Hematopoietic multipotent progenitor cell treated with erythropoietin and hydrocortisone succinate and interleukin-3 and kit ligand, for 15 days (in vitro differentiated cells): ENCODE data around the gene MBTPS1.
A peak's percentile ranks its signal among the peaks of the same experiment; 100 is the strongest.

Experiments
- DNase-seq: peaks from one replicate; pipeline ENCODE4 v3.0.0-alpha.2; 2015; ENCODE audit warnings: low spot score

The MBTPS1 gene

DNA sequence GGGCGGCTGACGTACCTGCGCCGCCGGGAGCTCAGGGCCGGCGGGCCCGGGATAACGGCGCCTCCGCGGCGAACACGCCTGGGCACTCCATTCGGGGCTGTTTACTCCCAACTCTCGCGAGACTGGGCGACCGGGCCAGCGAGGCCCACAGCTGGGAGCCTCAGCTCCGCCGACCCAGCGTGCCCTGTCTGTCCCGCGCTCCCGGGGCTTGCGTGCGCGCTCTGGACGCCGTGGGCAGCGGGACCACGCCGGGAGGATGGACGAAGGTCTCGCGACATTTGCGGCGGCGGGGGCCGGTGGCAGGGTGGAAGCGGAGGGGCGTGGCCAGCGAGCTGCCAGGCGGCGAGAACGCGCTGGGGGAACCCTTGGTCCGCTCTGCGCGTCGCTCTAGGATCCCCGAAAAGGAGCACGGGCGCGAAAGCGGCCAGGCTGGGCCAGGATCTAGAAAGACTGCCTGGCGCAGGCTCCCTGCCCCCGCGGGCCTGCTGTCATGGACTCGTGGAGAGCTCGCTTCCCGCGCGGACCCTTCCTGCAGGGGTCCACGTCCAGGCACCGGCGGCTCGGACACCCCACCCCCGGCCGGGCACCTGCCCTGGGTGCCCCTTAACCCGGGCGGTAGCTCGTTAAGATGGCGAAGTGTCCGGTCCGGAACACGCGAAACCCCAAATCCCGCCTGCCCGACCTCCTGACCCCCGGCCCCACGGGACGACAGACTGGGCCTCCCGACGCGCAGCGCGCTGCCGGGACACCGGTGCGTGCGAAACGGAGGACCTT, at the start of gene MBTPS1:
Gene MBTPS1, minus strand, starts transcription at position 223 of the 774 bp plus-strand sequence. CDS start 15,159 bp downstream, outside the sequence.
- DNase-seq, result peak; percentile 95

DNA sequence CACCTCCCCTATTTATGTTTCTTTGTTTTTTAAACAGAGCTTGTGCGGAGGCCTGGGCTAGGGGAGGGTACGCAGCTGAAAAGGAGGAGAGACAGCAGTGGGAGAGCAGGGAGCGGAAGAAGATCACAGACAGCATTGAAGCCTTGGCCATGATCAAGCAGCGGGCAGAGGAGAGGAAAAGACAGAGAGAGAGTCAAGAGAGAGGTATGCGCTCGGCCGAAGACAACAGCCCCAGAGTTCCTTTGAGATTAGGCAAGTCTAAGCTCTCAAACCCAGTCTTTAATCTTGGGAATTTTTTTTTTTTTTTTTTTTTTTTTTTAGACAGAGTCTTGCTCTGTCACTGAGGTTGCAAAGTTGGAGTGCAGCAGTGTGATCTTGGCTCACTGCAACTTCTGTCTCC, 49.0 kb upstream of the MBTPS1 start:
- DNase-seq, result no peak

DNA sequence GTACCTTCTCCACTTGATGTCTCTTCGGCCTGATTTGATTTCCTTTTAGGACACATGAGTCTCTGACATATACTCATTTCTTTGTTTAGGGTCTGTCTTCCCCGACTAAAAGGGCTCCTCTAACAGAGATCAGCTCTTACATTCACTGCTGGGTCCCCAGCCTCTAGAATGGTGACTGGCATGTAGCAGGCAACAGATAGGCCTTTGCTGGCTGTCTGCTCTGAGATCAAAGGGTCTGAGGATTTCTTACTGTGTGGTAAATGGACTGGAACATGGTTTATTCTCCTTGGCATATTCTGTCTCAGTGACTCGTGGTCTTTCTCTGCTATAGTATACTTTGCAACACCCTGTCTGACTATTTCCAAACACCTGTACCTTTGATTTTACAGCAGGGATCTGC, 45.1 kb upstream of the MBTPS1 start:
- no peak for DNase-seq

DNA sequence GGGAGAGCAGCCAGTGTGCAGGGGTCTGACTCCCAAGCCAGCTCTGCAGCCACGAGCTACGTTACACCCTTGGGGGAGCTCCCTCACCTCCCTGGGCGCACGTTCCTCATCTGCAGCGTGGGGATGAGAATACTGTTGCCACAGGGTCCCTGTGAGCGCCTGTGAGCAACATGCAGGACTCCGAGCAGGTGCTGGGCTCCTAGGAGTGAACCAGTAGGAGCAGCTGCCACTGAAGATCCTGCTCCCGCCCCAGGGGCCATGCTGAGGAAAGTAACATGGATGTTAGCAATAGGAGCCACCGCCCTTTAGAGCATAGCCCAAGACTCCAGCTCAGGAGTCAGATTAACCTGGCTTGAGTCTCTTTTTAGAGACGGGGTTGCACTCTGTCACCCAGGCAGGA, 44.3 kb upstream of the MBTPS1 start:
- DNase-seq, result no peak

DNA sequence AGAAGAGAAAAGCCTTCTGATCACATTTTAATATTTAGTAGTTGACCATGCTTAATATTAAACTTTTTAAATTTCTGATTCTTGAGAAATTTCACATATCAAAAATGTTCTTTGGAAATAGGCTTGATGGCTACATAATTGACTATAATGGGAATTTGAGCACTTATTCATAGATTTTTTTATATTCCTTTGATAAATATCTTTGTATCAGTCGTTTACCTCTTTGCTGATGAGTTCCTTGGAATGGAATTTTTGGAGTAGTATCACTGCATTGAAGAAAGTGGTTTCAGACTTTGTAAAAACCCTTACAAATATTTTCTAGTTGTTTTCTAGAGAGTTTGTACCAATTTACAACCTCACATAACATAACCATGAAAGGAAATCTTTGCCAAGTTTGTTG, 43.1 kb upstream of the MBTPS1 start:
- no peak for DNase-seq

DNA sequence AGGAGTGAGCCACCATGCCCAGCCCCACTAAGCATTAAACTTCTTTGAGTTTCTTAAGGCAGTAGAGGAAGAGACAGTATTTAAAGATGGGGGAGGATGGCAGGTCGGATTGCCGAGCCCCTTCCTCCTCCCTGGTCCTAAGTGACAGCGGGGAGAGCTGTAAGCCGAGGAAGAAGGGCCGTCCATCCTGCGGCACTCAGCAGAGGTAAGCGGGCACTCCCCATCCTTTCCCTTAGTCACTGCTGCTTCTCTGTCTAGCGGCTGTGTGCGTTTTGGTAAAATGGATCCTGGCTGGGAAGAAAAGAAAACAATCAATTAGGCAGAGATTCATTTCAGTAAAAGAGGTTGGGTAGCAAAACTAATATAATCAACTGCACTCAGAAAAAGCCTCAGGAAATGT, 42.3 kb upstream of the MBTPS1 start:
- DNase-seq, result no peak

DNA sequence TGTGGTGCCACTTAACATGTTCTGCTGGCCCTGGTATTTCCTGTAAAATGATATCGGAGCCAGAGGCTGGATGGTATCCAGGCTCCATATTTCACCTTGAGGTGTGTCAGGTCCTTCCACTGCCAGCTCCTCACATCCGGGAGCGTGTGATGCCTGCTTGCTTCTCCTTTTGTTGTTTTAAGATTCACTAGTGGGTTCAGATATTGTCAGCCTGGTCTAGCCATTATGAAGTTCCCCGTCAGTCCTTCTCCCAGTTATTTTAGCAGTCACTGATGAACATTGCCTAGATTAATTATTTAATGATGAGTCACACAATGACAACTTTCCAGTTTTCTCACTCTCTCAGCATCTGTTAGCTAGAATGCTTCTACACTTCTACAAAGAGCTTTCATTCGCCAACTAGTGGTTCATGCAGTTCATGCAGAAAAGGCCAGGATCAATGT, 39.6 kb upstream of the MBTPS1 start:
- no peak for DNase-seq

DNA sequence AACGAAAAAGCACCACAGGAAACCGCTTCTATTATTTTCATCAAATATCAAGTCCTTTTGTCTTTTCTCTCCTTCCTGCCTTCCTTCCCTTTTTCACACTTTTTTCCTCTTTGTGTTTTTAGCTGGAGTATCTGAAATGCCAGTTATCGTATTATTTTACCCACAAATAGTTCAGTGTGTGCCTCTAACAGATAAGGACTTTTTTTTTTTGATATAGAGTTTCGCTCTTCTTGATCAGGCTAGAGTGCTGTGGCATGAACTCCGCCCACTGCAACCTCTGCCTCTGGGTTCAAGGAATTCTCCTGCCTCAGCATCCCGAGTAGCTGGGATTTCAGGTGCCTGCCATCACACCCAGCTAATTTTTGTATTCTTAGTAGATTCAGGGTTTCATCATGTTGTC, 39.0 kb upstream of the MBTPS1 start:
- DNase-seq, result no peak

DNA sequence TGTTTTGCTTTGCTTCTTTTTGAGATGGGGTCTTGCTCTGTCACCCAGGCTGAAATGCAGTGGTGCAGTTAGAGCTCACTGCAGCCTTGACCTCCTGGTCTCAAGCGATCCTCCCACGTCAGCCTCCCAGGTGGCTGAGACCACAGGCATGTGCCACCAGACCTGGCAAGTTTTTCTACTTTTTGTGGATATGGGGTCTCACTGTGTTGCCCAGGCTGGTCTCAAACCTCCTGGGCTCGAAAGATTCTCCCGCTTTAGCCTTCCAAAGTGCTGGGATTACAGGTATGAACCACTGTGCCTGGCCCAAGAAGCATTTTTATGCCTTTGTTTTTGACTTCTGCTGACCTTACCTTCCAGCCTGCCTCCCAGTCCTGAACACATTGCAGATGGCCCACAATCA, 38.5 kb upstream of the MBTPS1 start:
- no peak for DNase-seq

DNA sequence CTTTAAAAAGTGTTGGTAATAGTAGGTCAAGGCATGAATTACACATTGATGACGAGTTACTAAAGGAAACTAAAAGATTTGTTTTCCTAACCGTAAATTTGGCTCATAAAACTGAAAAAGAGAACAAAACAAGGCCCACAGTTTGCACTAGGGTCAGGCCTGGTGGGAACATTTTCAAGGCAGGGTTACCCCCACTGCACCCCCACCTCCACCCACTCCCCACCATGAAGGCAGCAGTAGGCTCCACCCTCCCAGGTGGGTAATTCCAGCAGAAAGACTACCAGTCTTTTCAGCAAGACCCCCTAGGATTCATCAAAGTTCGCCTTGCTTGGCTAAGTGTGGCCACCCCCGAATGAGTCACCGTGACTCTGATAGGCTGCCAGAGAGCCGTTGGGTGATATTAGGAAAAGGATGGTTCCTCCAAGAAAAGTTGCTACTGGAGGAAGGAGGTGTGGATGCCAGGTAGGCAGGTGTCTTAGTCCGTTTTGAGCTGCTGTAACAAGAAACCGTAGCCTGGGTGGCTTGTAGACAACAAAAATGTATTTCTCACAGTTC, 37.0 kb upstream of the MBTPS1 start:
- no peak for DNase-seq

DNA sequence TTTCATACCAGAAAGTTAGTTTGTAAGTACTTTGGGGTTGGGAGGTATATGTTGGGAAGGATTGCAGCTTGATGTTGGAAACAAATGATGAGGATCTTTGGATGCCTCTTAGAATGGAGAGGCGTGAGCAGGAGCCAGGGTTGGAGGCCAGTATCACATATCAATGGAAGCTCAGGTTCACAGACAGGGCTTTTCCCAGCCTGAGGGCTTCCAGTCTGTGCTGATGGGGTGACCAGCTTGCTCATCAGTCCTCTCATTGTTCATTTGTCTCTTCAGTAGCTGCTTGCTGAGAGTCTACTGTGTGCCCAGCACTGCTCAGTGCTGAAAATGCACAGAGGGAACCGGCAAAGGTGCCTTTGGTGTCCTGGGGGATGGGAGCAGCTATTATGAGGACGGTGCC, 34.2 kb upstream of the MBTPS1 start:
- DNase-seq, result no peak

DNA sequence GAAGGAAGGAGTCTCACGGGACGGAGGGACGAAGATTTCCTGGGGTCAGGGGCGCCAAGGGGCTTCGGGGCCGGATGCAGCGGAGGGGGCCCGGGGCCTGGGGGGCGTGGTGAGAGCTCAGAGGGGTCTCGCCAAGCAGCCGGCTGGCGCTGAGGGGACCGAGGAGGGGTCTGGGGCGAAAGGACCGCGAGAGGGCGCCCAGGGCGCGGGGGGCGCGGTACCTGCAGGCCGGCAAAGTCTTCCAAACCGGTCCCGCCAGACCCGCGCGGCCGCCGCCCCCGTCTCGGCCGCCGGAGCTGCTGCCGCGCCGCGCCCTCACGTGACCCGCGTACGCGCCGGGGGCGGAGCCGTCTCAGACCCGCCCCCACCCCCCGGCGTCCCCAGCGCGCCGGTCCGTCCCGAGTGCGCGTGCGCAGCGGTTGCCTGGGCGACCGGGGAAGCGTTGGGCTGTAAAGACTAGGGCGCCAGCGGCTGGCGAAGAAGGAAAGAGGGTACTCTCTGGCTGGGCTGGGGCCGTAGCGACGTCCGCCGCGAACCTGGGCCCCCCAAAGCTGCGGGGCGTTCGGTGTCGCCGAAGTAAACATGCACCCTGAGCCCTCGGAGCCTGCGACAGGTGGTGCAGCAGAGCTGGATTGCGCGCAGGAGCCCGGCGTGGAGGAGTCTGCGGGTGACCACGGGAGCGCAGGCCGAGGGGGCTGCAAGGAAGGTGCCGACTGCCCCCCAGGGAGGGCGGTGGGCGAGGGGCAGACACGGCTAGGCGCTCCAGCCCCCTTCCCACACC, 28.3 kb upstream of the MBTPS1 start, which contains the start of the genes DNAAF1 and HSDL1:
Gene DNAAF1, plus strand, starts transcription at position 450 of the 781 bp plus-strand sequence. Its CDS starts 133 bp downstream, at position 583.
Gene HSDL1, minus strand, starts transcription at position 319 of the 781 bp plus-strand sequence. CDS start 13,856 bp downstream, outside the sequence.
- DNase-seq, result peak; percentile 93

DNA sequence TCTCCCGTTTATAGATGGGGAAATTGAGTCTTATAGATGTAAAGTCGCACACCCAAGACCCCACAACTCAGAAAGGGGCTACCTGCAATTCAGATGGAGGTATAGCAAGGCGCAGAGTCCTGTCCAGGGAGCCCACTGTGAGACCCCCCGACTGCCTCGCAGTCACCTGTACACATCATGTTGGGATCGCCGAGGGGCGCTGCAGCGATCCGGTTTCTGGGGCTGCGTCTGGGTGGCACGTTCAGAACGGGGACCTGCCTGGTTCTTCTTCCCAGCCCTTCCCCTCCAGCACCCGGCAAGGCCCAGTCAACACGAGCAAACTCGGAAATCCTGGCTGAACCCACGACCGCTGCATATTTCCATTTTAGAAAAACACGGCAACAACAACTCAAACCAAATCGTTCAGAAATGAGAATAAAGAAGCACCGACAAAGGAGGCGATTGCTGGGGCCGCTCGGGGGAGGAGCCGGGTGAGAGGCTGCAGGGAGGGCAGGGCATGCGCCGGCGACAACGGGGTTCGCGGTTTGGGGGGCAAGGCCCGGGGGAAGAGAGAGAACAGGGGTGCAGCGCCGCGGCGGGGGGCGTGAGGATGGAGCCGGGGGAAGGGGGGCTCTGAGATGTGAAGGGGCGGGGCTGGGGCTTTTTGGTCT, 27.6 kb upstream of the MBTPS1 start:
- DNase-seq, result no peak

DNA sequence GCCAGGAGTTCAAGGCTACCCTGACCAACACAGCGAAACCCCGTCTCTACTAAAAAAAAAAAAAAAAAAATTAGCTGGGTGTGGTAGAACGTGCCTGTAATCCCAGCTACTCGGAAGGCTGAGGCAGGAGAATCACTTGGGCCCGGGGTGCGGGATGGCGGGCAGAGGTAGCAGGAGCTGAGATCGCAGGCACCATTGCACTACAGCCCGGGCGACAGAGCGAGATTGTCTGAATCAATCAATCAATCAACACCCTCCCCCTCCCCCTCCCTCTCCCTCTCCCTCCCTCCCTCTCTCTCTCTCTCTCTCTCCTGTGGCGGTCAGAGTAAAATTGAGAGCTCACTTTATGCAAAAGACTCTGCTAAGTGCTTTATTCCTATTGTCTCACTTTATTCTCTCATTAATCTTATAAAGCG, 27.1 kb upstream of the MBTPS1 start:
- DNase-seq, result no peak

DNA sequence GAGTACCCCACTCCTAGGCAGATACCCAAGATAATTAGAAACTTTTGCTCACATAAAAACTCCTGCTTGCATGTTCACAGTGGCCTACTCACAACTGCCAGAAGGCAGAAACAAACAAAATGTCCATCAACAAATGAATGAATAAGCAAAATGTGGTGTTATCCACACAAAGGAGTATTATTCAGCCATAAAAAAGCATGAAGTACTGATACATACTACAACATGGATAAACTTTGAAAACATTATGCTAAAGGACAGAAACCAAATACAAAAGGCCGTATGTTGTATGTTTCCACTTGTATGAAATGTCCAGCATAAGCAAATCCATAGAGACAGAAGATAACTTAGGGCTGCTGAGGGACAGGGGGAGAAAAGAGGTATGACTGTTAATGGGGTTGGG, 26.3 kb upstream of the MBTPS1 start:
- DNase-seq, result no peak

DNA sequence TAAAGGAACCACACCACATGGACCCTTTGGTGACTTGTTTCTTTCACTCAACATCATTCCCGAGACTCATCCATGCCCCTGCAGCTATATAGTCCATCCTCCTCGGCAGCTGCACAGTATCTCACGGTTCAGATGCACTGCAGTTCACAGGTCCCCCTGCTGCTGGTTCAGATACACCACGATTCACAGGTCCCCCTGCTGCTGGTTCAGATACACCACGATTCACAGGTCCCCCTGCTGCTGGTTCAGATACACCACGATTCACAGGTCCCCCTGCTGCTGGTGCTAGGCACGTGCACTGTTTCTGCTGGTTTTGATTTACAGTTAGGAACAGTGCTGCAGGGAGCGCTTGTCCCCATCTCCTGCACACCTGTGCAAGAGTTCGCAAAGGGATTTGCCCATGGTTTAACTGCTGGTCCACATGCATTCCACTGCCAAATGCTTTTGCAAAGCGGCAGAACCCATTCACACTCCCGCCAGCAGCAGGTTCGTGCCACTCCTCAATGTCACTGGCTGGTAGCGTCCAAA, 24.5 kb upstream of the MBTPS1 start:
- no peak for DNase-seq

DNA sequence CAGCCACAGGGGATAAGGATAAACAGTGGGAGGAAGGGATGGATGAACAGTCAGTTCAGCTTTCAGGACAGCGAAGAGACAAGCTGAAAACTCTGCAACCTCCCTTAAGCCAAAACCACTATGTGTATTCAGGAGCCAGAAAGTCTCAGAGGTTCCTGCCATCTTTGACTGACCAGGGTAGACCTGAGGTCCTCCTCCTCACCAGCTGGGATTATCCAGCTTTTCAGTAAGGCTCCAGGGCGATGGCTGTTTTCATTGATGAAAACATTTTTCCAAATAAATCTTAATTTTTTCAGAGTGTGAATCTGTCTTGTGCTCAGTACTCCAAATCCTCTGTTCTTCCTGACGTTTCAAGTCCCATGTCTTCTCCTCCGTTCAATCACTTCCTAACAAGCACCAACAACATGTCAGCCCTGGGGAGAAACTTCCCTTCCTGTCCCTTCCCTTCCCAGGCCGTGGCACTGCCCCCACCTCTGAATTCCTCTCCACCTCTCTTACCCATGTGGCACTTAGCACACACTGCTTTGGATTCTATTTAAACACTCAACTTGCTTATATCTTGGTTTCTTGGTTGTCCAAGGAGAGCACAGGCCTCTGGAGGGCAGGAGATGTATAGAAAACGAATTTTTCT, 23.0 kb upstream of the MBTPS1 start:
- no peak for DNase-seq

DNA sequence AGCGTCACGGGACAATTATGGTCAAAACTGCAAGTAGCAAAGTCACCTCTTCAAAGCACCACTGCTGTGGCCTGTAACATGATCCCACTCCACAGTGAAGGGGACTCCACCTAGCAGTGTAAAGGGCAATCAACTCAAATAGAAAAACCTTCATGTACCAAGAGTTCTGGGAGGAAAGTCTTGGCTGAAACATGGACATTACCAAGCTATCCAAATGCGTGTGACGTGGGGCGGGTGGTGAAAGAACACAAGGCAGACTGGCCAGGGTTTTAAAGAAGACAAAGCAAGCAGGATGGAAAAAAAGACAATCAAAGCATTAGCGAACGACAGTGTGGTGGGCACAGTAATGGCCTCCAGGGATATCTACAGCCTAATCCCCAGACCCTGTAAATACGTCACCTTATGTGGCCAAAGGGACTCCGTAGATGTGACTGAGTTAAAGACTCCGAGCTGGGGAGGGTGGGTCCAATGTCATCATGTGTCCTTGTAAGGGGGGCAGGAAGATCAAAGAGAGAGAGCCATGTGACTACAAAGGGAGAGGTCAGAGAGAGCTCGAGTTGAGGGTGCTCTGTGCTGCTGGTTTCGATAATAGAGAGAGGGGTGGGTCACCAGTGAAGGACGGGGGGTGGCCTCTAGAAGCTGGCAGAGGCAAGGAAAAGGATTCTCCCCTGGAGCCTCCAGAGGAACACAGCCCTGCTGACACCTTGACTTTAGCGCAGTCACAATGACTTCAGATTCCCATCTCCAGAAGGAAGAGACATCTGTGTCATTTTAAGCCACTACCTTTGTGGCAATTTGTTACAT, 22.3 kb upstream of the MBTPS1 start:
- DNase-seq, result no peak

DNA sequence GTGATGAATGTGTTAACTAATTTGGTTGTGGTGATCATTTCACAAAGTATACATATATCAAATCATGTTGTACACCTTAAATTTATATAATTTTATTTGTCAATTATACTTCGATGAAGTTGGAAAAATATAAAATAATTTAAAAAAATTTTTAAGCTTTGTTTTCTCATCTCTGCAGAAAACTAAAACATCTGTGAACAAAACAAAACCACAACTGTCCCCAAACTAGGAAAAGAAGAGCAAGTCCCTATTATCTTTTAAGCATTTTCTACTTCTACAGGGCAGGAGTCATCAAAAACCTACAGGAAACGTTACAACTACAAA, 21.7 kb upstream of the MBTPS1 start:
- no peak for DNase-seq

DNA sequence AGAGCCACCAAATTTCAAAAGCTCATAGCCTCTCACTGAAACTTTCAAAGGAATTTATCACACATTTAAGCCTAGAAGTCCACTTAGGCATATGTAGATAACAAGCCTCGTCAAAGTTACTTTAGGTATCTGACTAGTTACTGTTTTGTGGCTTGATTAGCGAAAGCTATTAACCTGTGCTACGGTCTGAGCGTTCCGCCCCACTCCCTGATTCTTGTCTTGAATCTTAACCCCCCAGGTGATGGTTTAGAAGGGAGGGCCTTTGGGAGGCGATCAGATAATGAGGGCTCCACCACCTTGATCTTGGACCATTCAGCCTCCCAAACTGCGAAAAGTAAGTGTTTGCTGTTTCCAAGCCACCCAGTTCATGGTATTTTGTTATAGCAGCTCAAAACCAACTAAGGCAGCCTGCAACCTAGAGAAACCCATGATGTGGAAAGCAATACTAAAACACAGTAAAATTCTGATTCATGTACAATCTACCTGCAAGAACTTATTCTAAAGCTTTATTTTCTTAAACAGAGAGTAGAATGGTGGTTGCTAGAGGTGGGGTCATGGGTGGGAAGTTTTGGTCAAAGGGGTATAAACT, 21.1 kb upstream of the MBTPS1 start:
- DNase-seq, result no peak
